Pancreas (tissue), 10 donors: ENCODE measurements around the gene MBIP. TPM values are rescaled to one million over a fixed set of nuclear protein-coding genes. Genes with fewer than 3 reads are reported as not detected.

ENCODE experiments used
- ATAC-seq, 4 donors: fragments of 200-7000 bp; cut with Tn5 transposase; one replicate each; pipeline versions ENCODE4 v1.8.0 to v1.9.1; 2020; ENCODE audit warnings: mild to moderate bottlenecking in 4 of 4, moderate library complexity in 4 of 4
- DNase-seq, 6 donors: peaks; one replicate each; pipeline ENCODE4 v3.0.0-alpha.2; 2020
- FAIRE-seq: peaks from 2 replicates; lab custom pipeline; 2012; peaks lifted over from hg19 to GRCh38; lab: Jason Lieb, UNC
- H3K27ac ChIP-seq, 4 donors: fragments of 200-600 bp; sonication (generic); 1 replicate in 3 of 4; 2 replicates in 1 of 4; pipeline versions ENCODE4 v1.5.0 to v1.8.0; 2020
- H3K27me3 ChIP-seq, 4 donors: fragments of 200-600 bp; one replicate each; pipeline ENCODE4 v1.8.0; 2021
- H3K36me3 ChIP-seq, 3 donors: fragments of 200-600 bp; sonication (generic) in 1 of 3; one replicate each; pipeline versions ENCODE4 v1.5.0 to v1.8.0; 2020 to 2021
- H3K4me1 ChIP-seq, 3 donors: fragments of 200-600 bp; one replicate each; pipeline ENCODE4 v1.8.0; 2021
- H3K4me3 ChIP-seq, 4 donors: fragments of 200-600 bp; sonication (generic) in 2 of 4; one replicate each; pipeline versions ENCODE4 v1.5.0 to v1.8.0; 2020 to 2021
- H3K9me3 ChIP-seq, 4 donors: fragments of 200-600 bp; one replicate each; pipeline ENCODE4 v1.8.0; 2021
- WGBS, 2 donors: extraction: QIAGEN DNeasy Blood & Tissue Kit; methylation state at CpG; one replicate each; pipeline ENCODE4 v1.1.7; 2013; 5-methylcytosine and 5-hydroxymethylcytosine counted together
- intact Hi-C, 3 donors: fragments of 100-400 bp; cut with DNase I; formaldehyde crosslinking; loops; one replicate each; pipeline versions ENCODE4 v1.11.1 to v1.14.2; 2022
- polyA plus RNA-seq, 2 donors: library from polyadenylated mRNA; stranded (reverse); fragments of 200-250 nt; gene quantifications; one replicate each; pipeline ENCODE4 v1.2.3, GENCODE V29; 2013
- total RNA-seq, 6 donors: library from RNA; stranded (reverse); fragmentation: NEBNext Ultra II Directional in 4 of 6; extraction: Animal tissue kit (Norgen Biotek cat#: 25700) in 4 of 6; gene quantifications; one replicate each; pipeline versions ENCODE4 v1.2.1 to v1.2.4, GENCODE V29; 2021 to 2023
- TF ChIP-seq, protein P1 (sequence below), 4 donors: fragments of 200-600 bp; sonication (generic) in 3 of 4; IDR thresholded peaks; one replicate each; pipeline versions ENCODE4 v1.5.0 to v1.8.0; 2021; ENCODE audit warnings: antibody characterized with exemption in 4 of 4
- donor health status: healthy with polysubstance abuse.
- donor health status: DM: no; HTN: no; CAD: no; lungs with moderate emphysema.
- donor health status: DM: no; HTN: no; CAD: no.
- donor health status: control.
- donor health status: control.
- donor health status: Bipolar disorder and iron deficiency.
- donor health status: DM: yes; HTN: yes; CAD: no.
- donor health status: DM: no; HTN: no; CAD: no.
- donor health status: DM: no; HTN: no; CAD: no.
- donor health status: DM: yes; HTN: yes; CAD: no.

Gene MBIP
- total and polyA plus RNA-seq, 8 donors: 6.0 to 15.0 (median 9.0) TPM

GRCh38 chr14:36294543-36294942 lies 25.9 kb downstream of the MBIP start:
- intact Hi-C loops: no loop called here
- Histone ChIP-seq H3K27ac (no peak overlapping the region), H3K4me1 (no peaks in the 10 kb centered on the region), H3K4me3 (no peak overlapping the region), H3K9me3 (no peaks in the 10 kb centered on the region), H3K36me3 (peaks cover 0 to 26% (median 0%) of the 10 kb centered on the region in 3 donors), H3K27me3 (no peaks in the 10 kb centered on the region)
- no peak for DNase-seq
- 95 to 96% methylated on average over 4 of the region's 4 CpGs for WGBS, 2 donors
- no peak for ATAC-seq
- TF ChIP-seq, protein P1, sequence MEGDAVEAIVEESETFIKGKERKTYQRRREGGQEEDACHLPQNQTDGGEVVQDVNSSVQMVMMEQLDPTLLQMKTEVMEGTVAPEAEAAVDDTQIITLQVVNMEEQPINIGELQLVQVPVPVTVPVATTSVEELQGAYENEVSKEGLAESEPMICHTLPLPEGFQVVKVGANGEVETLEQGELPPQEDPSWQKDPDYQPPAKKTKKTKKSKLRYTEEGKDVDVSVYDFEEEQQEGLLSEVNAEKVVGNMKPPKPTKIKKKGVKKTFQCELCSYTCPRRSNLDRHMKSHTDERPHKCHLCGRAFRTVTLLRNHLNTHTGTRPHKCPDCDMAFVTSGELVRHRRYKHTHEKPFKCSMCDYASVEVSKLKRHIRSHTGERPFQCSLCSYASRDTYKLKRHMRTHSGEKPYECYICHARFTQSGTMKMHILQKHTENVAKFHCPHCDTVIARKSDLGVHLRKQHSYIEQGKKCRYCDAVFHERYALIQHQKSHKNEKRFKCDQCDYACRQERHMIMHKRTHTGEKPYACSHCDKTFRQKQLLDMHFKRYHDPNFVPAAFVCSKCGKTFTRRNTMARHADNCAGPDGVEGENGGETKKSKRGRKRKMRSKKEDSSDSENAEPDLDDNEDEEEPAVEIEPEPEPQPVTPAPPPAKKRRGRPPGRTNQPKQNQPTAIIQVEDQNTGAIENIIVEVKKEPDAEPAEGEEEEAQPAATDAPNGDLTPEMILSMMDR (IDR thresholded peaks at IDR 0.05): no peak
- no peak for FAIRE-seq

GRCh38 chr14:36293824-36294223 lies 26.6 kb downstream of the MBIP start:
- H3K36me3 ChIP-seq: peaks cover 0 to 23% (median 0%) of the 10 kb centered on the region in 3 donors
- ATAC-seq (peak in 1 of 4 donors; percentile 30), FAIRE-seq (no peak), DNase-seq (no peak)
- WGBS, 2 donors: 0% methylated on average over 1 of the region's 1 CpG
- intact Hi-C loops: no loop called here
- TF ChIP-seq, protein P1 (IDR thresholded peaks at IDR 0.05): no peak
- H3K4me1 ChIP-seq: no peaks in the 10 kb centered on the region
- no peaks in the 10 kb centered on the region for H3K27me3 ChIP-seq
- no peak overlapping the region for H3K4me3 ChIP-seq
- H3K27ac ChIP-seq: no peak overlapping the region
- H3K9me3 ChIP-seq: no peaks in the 10 kb centered on the region

GRCh38 chr14:36289954-36290353 lies 30.5 kb downstream of the MBIP start:
- Histone ChIP-seq H3K4me1 (no peaks in the 10 kb centered on the region), H3K4me3 (no peak overlapping the region), H3K27ac (no peak overlapping the region), H3K27me3 (no peaks in the 10 kb centered on the region), H3K9me3 (no peaks in the 10 kb centered on the region), H3K36me3 (no peaks in the 10 kb centered on the region)
- FAIRE-seq: no peak
- TF ChIP-seq, protein P1 (IDR thresholded peaks at IDR 0.05): no peak
- no peak for DNase-seq
- 76 to 94% methylated on average over 1 of the region's 1 CpG for WGBS, 2 donors
- no peak for ATAC-seq
- intact Hi-C loops: no loop called here

- WGBS, 2 donors: 18 to 22% methylated on average over 3 of the region's 3 CpGs
- DNase-seq (no peak), ATAC-seq (no peak), FAIRE-seq (no peak)
- Histone ChIP-seq H3K4me3 (no peak overlapping the region), H3K27me3 (no peaks in the 10 kb centered on the region), H3K9me3 (no peaks in the 10 kb centered on the region), H3K36me3 (no peaks in the 10 kb centered on the region), H3K4me1 (no peaks in the 10 kb centered on the region), H3K27ac (no peak overlapping the region)
- TF ChIP-seq, protein P1 (IDR thresholded peaks at IDR 0.05): no peak
- intact Hi-C loops: no loop called here
Observed at GRCh38 chr14:36288496-36288895, 31.9 kb downstream of the MBIP start.

- FAIRE-seq (no peak), ATAC-seq (no peak), DNase-seq (no peak)
- peaks cover 0 to 8% (median 0%) of the 10 kb centered on the region in 4 donors for H3K27me3 ChIP-seq
- no peaks in the 10 kb centered on the region for H3K4me1 ChIP-seq
- no peaks in the 10 kb centered on the region for H3K36me3 ChIP-seq
- WGBS, 2 donors: 67 to 72% methylated on average over 4 of the region's 4 CpGs
- H3K9me3 ChIP-seq: no peaks in the 10 kb centered on the region
- H3K27ac ChIP-seq: no peak overlapping the region
- H3K4me3 ChIP-seq: no peak overlapping the region
- TF ChIP-seq, protein P1 (IDR thresholded peaks at IDR 0.05): no peak
- intact Hi-C loops: no loop called here
Observed at GRCh38 chr14:36284971-36285595, 35.4 kb downstream of the MBIP start.
